Measurements from ENCODE around the gene LIPE.

GRCh38 chr19:42407085-42407815, 19.9 kb downstream of the LIPE start:
- TF ChIP-seq ZFP30 (CRISPR knock-in tag; IDR thresholded peaks at IDR 0.05) = no peak
- TF ChIP-seq CREB5 (CRISPR knock-in tag; IDR thresholded peaks at IDR 0.05; ENCODE audit: low read depth) = no peak
- TF ChIP-seq ZC3H10 (CRISPR knock-in tag; IDR thresholded peaks at IDR 0.05) = no peak
- no peak for TF ChIP-seq ZFP3 (CRISPR knock-in tag; IDR thresholded peaks at IDR 0.05)
- TF ChIP-seq RARB (CRISPR knock-in tag; IDR thresholded peaks at IDR 0.05) = no peak
- no peak for TF ChIP-seq TOX (CRISPR knock-in tag; IDR thresholded peaks at IDR 0.05; ENCODE audit: borderline replicate concordance)
- TF ChIP-seq PPARA (CRISPR knock-in tag; IDR thresholded peaks at IDR 0.05; ENCODE audit: borderline replicate concordance) = no peak
- no peak for TF ChIP-seq ZNF565 (CRISPR knock-in tag; conservative IDR thresholded peaks at IDR 0.05; ENCODE audit: low read depth)
